SK-N-SH treated with all-trans-retinoic acid at 6 μM for 48 hours (cell line): ENCODE measurements around the gene SCCPDH.

ENCODE experiments used
- BACH2 ChIP-seq: fragments of 250-450 bp; sonication (Bioruptor Pico); IDR thresholded peaks from 2 replicates; pipeline ENCODE4 v1.9.0; 2021; ENCODE audit warnings: mild to moderate bottlenecking, borderline replicate concordance
- CSDC2 ChIP-seq: fragments of 250-450 bp; sonication (Bioruptor Pico); IDR thresholded peaks from 2 replicates; pipeline ENCODE4 v1.5.0; 2020; ENCODE audit warnings: mild to moderate bottlenecking, moderate library complexity
- OSR1 ChIP-seq: fragments of 250-450 bp; sonication (Bioruptor Pico); IDR thresholded peaks from 2 replicates; pipeline ENCODE4 v1.8.0; 2022; ENCODE audit warnings: moderate library complexity, mild to moderate bottlenecking, inconsistent platforms
- PATZ1 ChIP-seq: fragments of 250-450 bp; sonication (Bioruptor Pico); IDR thresholded peaks from 2 replicates; pipeline ENCODE4 v1.8.0; 2020; ENCODE audit warnings: mild to moderate bottlenecking, moderate library complexity, borderline replicate concordance
- PPARA ChIP-seq: fragments of 250-450 bp; sonication (Bioruptor Pico); IDR thresholded peaks from 2 replicates; pipeline ENCODE4 v1.5.0; 2020; ENCODE audit warnings: mild to moderate bottlenecking, borderline replicate concordance
- ZNF8 ChIP-seq: fragments of 450-650 bp; formaldehyde crosslinking; IDR thresholded peaks from 2 replicates; pipeline ENCODE4 v1.5.0; 2020; ENCODE audit warnings: mild to moderate bottlenecking, moderate library complexity
- TF ChIP-seq, protein P1 (sequence below): fragments of 250-450 bp; sonication (Bioruptor Pico); IDR thresholded peaks from 2 replicates; pipeline ENCODE4 v1.5.1; 2020; ENCODE audit warnings: low read depth, mild to moderate bottlenecking, moderate library complexity
- TF ChIP-seq, protein P2 (sequence below): fragments of 250-450 bp; sonication (Bioruptor Pico); IDR thresholded peaks from 2 replicates; pipeline ENCODE4 v1.5.0; 2020; ENCODE audit warnings: mild to moderate bottlenecking, moderate library complexity

DNA sequence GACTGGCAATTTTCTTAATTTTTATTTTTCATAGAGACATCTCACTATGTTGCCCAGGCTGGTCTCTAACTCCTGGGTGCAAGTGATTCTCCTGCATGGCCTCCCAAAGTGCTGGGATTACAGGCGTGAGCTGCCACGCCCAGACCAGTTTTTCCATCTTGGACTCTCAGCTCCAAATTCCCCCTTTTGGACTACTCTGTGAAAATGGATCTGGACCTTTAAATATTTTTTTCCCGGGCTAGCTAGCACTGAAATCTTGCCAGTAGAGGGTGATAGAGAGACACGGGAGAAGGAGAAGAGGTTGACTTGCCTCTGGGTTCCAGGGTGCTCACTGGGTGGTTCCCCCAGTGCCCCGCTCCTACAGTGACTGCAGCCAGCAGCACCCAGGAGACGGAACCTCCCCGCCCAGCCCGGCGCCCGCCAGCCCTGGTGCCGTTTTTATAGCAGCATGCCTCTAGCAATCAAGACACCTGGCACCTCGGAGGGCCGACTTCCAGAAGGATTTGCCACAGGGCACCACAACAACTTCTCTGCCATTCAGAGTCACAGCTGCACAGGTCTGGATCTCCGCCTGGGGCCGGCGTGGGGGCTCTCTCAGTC lies 34.7 kb upstream of the SCCPDH start:
- no peak for TF ChIP-seq ZNF8 (CRISPR knock-in tag)
- TF ChIP-seq PATZ1 (CRISPR knock-in tag), result no peak
- TF ChIP-seq, protein P1, sequence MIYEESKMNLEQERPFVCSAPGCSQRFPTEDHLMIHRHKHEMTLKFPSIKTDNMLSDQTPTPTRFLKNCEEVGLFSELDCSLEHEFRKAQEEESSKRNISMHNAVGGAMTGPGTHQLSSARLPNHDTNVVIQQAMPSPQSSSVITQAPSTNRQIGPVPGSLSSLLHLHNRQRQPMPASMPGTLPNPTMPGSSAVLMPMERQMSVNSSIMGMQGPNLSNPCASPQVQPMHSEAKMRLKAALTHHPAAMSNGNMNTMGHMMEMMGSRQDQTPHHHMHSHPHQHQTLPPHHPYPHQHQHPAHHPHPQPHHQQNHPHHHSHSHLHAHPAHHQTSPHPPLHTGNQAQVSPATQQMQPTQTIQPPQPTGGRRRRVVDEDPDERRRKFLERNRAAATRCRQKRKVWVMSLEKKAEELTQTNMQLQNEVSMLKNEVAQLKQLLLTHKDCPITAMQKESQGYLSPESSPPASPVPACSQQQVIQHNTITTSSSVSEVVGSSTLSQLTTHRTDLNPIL (CRISPR knock-in tag), result no peak
- TF ChIP-seq PPARA (CRISPR knock-in tag), result no peak
- TF ChIP-seq, protein P2, sequence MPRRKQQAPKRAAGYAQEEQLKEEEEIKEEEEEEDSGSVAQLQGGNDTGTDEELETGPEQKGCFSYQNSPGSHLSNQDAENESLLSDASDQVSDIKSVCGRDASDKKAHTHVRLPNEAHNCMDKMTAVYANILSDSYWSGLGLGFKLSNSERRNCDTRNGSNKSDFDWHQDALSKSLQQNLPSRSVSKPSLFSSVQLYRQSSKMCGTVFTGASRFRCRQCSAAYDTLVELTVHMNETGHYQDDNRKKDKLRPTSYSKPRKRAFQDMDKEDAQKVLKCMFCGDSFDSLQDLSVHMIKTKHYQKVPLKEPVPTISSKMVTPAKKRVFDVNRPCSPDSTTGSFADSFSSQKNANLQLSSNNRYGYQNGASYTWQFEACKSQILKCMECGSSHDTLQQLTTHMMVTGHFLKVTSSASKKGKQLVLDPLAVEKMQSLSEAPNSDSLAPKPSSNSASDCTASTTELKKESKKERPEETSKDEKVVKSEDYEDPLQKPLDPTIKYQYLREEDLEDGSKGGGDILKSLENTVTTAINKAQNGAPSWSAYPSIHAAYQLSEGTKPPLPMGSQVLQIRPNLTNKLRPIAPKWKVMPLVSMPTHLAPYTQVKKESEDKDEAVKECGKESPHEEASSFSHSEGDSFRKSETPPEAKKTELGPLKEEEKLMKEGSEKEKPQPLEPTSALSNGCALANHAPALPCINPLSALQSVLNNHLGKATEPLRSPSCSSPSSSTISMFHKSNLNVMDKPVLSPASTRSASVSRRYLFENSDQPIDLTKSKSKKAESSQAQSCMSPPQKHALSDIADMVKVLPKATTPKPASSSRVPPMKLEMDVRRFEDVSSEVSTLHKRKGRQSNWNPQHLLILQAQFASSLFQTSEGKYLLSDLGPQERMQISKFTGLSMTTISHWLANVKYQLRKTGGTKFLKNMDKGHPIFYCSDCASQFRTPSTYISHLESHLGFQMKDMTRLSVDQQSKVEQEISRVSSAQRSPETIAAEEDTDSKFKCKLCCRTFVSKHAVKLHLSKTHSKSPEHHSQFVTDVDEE (CRISPR knock-in tag), result no peak
- no peak for TF ChIP-seq CSDC2 (CRISPR knock-in tag)
- no peak for TF ChIP-seq OSR1
- no peak for TF ChIP-seq BACH2 (CRISPR knock-in tag)
